HepG2 (cell line): Measurements from ENCODE around the gene TRIM37. TPM values are rescaled to one million over a fixed set of nuclear protein-coding genes. Genes with fewer than 3 reads are reported as not detected.
A peak's percentile ranks its signal among the peaks of the same experiment; 100 is the strongest.

ENCODE experiments used
- CCAR2 ChIP-seq: fragments of 200-400 bp; formaldehyde crosslinking; optimal IDR thresholded peaks from 2 replicates; pipeline ENCODE3; 2018; ENCODE audit warnings: low read depth, mild to moderate bottlenecking, low read length, moderate library complexity
- ISL2 ChIP-seq: sonication (generic); formaldehyde crosslinking; IDR thresholded peaks from 2 replicates; pipeline ENCODE4 v1.5.0; 2020; ENCODE audit warnings: missing genetic modification reagents
- KDM2A ChIP-seq: sonication (generic); formaldehyde crosslinking; IDR thresholded peaks from 2 replicates; pipeline ENCODE4 v1.4.0; 2020; ENCODE audit warnings: low read depth, missing genetic modification reagents, borderline replicate concordance
- KDM5A ChIP-seq: fragments of 200-600 bp; sonication (generic); IDR thresholded peaks from 2 replicates; pipeline ENCODE4 v1.7.0; 2018; ENCODE audit warnings: antibody characterized with exemption, mild to moderate bottlenecking, low read length, borderline replicate concordance
- KLF16 ChIP-seq, 2 experiments: sonication (generic) in 1 of 2; formaldehyde crosslinking in 1 of 2; IDR thresholded peaks; 2 replicates each; pipeline versions ENCODE4 v1.6.1 to v1.8.0; 2016 to 2023; ENCODE audit warnings: missing genetic modification reagents in 2 of 2, missing compliant biosample characterization in 1 of 2
- MXD1 ChIP-seq: sonication (generic); formaldehyde crosslinking; IDR thresholded peaks from 2 replicates; pipeline ENCODE4 v1.4.0; 2020; ENCODE audit warnings: mild to moderate bottlenecking, missing genetic modification reagents
- NONO ChIP-seq, 2 experiments: fragments of 450-650 bp in 1 of 2; sonication (generic) in 1 of 2; formaldehyde crosslinking in 1 of 2; IDR thresholded peaks in 1 of 2; conservative IDR thresholded peaks in 1 of 2; 2 replicates each; pipeline versions ENCODE4 v1.6.1 to v1.8.0; 2017 to 2022; ENCODE audit warnings: mild to moderate bottlenecking in 1 of 2, missing genetic modification reagents in 1 of 2, moderate library complexity in 1 of 2
- PPARG ChIP-seq: conservative IDR thresholded peaks from 2 replicates; pipeline ENCODE4 v1.6.1; 2016; ENCODE audit warnings: missing biosample characterization, missing genetic modification reagents
- SAP130 ChIP-seq: IDR thresholded peaks from 2 replicates; pipeline ENCODE4 v1.6.1; 2016; ENCODE audit warnings: low read depth
- SIN3A ChIP-seq: IDR thresholded peaks from 2 replicates; pipeline ENCODE4 v1.6.1; 2011; ENCODE audit warnings: low read depth, mild to moderate bottlenecking, control low read depth, low read length, borderline replicate concordance
- SRSF9 ChIP-seq: fragments of 200-400 bp; formaldehyde crosslinking; IDR thresholded peaks from 2 replicates; pipeline ENCODE4 v1.6.1; 2018; ENCODE audit warnings: borderline replicate concordance, mild to moderate bottlenecking, low read depth, low read length; ENCODE audit not compliant: insufficient read depth, poor library complexity, severe bottlenecking
- TGIF2 ChIP-seq: IDR thresholded peaks from 2 replicates; pipeline ENCODE4 v1.6.1; 2016; ENCODE audit warnings: control low read depth, missing compliant biosample characterization
- TP53 ChIP-seq: sonication (generic); formaldehyde crosslinking; conservative IDR thresholded peaks from 2 replicates; pipeline ENCODE4 v1.4.0; 2020; ENCODE audit warnings: missing genetic modification reagents
- ZBTB3 ChIP-seq: sonication (generic); formaldehyde crosslinking; IDR thresholded peaks from 2 replicates; pipeline ENCODE4 v1.4.0; 2020; ENCODE audit warnings: low read depth, mild to moderate bottlenecking, moderate library complexity, missing genetic modification reagents, borderline replicate concordance
- ZNF501 ChIP-seq: sonication (generic); formaldehyde crosslinking; IDR thresholded peaks from 2 replicates; pipeline ENCODE4 v1.5.1; 2020; ENCODE audit warnings: mild to moderate bottlenecking, moderate library complexity, missing genetic modification reagents
- ZNF614 ChIP-seq: IDR thresholded peaks from 2 replicates; pipeline ENCODE4 v1.6.1; 2018; ENCODE audit warnings: missing biosample characterization, missing genetic modification reagents, inconsistent platforms, borderline replicate concordance
- ZNF652 ChIP-seq: IDR thresholded peaks from 2 replicates; pipeline ENCODE4 v1.6.1; 2016; ENCODE audit warnings: low read depth, borderline replicate concordance
- ZNF891 ChIP-seq: sonication (generic); formaldehyde crosslinking; IDR thresholded peaks from 2 replicates; pipeline ENCODE4 v1.5.0; 2020; ENCODE audit warnings: mild to moderate bottlenecking, missing genetic modification reagents
- polyA plus RNA-seq, 8 experiments: library from polyadenylated mRNA; depleted of rRNA in 3 of 8; stranded (reverse) in 7 of 8; unstranded in 1 of 8; fragments of >200 nt; fragmentation: Illumina TruSeq in 4 of 8; extraction: Trizol in 4 of 8; gene quantifications; 2 replicates each; pipeline versions ENCODE4 v1.2.1 to v1.2.3, GENCODE V29; 2011 to 2016; ENCODE audit warnings: low read depth in 4 of 8, missing spikeins in 1 of 8, mixed read lengths in 1 of 8; ENCODE audit not compliant: insufficient read depth in 1 of 8
- total RNA-seq, 5 experiments: library from RNA; depleted of rRNA; stranded (reverse); fragments of >200 nt; fragmentation: Illumina TruSeq; extraction: Trizol; gene quantifications; 2 replicates each; pipeline ENCODE4 v1.2.3, GENCODE V29; 2016; ENCODE audit warnings: low read depth in 1 of 5
- TF ChIP-seq, protein P1 (sequence below), 2 experiments: sonication (generic) in 1 of 2; formaldehyde crosslinking in 1 of 2; IDR thresholded peaks; 2 replicates each; pipeline versions ENCODE4 v1.4.0 to v1.6.1; 2016 to 2020; ENCODE audit warnings: borderline replicate concordance in 1 of 2, low read depth in 1 of 2, mild to moderate bottlenecking in 1 of 2, missing genetic modification reagents in 1 of 2
- TF ChIP-seq, protein P2 (sequence below), 2 experiments: fragments of 450-650 bp in 1 of 2; sonication (generic) in 1 of 2; formaldehyde crosslinking; IDR thresholded peaks; 2 replicates each; pipeline versions ENCODE4 v1.5.0 to v1.8.0; 2020 to 2022; ENCODE audit warnings: mild to moderate bottlenecking in 1 of 2, missing genetic modification reagents in 1 of 2

The TRIM37 gene
- total and polyA plus RNA-seq, 2 of the 13 experiments (the other 11 are each of a cell fraction or from before 2014, with no cell fraction given): 12.4 to 39.1 TPM

DNA sequence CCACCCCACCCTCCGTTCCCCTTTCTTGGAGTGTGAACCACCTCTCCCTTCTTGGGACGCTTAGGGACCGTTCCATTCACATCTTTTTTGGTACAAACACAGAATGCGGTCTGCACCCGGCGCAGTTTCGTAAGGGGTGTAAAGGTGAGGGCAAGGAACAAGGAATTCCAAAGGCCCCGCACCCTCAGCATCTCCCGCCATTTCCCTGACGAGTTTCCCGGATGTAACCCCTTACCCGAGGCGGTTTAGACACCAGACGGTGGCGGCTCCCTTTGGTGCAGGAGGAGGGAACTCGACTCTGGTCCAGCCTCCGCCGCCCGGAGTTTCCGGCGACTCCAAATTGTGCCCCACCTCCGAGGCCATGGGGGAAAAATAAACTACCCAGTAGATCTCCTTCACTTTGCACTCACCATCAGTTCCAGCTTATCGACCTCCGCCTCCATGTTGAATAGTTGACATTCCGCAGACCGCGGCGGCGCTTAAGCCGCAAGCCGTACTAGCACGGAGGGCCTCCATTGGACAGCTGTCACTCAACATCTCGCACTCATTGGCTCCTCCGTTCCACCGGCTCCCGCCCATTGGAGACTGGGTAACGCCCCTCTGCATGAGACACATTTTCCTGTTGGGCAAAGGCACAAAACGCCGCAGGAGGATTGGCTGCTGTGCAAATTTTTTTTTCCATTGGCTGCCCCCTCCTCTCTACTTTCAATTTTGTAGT is 48.2 kb upstream of the TRIM37 start, which contains the start of gene SKA2 (continued):
- peak; percentile 98 for TF ChIP-seq TGIF2 (CRISPR knock-in tag)
- no peak for TF ChIP-seq NONO (IDR thresholded peaks at IDR 0.05)
- peak; percentile 66 for TF ChIP-seq NONO (CRISPR knock-in tag; conservative IDR thresholded peaks at IDR 0.05)
- TF ChIP-seq ZNF891: peak; percentile 95; the same call in 1 of the 2 replicates
- no peak for TF ChIP-seq TP53 (CRISPR knock-in tag)
- TF ChIP-seq ZNF652 (CRISPR knock-in tag): no peak
- peak; percentile 42; the same call in 1 of the 2 replicates for TF ChIP-seq ZNF501 (CRISPR knock-in tag)
- TF ChIP-seq SIN3A: peak; percentile 92
- TF ChIP-seq ZBTB3 (CRISPR knock-in tag): peak; percentile 51
- TF ChIP-seq PPARG (CRISPR knock-in tag): peak; percentile 27; the same call in 1 of the 2 replicates
- no peak for TF ChIP-seq CCAR2
- TF ChIP-seq MXD1 (CRISPR knock-in tag): peak; percentile 66; the same call in 1 of the 2 replicates
- TF ChIP-seq SAP130: peak; percentile 16
- TF ChIP-seq, protein P1, sequence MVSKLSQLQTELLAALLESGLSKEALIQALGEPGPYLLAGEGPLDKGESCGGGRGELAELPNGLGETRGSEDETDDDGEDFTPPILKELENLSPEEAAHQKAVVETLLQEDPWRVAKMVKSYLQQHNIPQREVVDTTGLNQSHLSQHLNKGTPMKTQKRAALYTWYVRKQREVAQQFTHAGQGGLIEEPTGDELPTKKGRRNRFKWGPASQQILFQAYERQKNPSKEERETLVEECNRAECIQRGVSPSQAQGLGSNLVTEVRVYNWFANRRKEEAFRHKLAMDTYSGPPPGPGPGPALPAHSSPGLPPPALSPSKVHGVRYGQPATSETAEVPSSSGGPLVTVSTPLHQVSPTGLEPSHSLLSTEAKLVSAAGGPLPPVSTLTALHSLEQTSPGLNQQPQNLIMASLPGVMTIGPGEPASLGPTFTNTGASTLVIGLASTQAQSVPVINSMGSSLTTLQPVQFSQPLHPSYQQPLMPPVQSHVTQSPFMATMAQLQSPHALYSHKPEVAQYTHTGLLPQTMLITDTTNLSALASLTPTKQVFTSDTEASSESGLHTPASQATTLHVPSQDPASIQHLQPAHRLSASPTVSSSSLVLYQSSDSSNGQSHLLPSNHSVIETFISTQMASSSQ (IDR thresholded peaks at IDR 0.05; ENCODE audit: low read depth): no peak
- TF ChIP-seq, protein P1 (CRISPR knock-in tag; IDR thresholded peaks at IDR 0.05; ENCODE audit: borderline replicate concordance): no peak
- TF ChIP-seq SRSF9: no peak
- TF ChIP-seq KDM2A (CRISPR knock-in tag): peak; percentile 65; the same call in 1 of the 2 replicates
- TF ChIP-seq ISL2 (CRISPR knock-in tag): peak; percentile 19; the same call in 1 of the 2 replicates
- TF ChIP-seq ZNF614 (CRISPR knock-in tag): peak; percentile 61; the same call in 1 of the 2 replicates
- TF ChIP-seq, protein P2, sequence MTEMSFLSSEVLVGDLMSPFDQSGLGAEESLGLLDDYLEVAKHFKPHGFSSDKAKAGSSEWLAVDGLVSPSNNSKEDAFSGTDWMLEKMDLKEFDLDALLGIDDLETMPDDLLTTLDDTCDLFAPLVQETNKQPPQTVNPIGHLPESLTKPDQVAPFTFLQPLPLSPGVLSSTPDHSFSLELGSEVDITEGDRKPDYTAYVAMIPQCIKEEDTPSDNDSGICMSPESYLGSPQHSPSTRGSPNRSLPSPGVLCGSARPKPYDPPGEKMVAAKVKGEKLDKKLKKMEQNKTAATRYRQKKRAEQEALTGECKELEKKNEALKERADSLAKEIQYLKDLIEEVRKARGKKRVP (CRISPR knock-in tag; IDR thresholded peaks at IDR 0.05): no peak
- TF ChIP-seq KLF16 (CRISPR knock-in tag; IDR thresholded peaks at IDR 0.05): peak in 1 of 2 experiments; percentile 61; a peak in 2 of 4 replicates
- peak; percentile 89 for TF ChIP-seq KDM5A
